Measurements from ENCODE around the gene IGF2BP3. TPM values are rescaled to one million over a fixed set of nuclear protein-coding genes. Genes with fewer than 3 reads are reported as not detected.
A peak's percentile ranks its signal among the peaks of the same experiment; 100 is the strongest.

IGF2BP3 gene
- total and polyA plus RNA-seq, 3 donors from 2014 or later: 17.8 to 36.0 (median 20.1) TPM

DNA sequence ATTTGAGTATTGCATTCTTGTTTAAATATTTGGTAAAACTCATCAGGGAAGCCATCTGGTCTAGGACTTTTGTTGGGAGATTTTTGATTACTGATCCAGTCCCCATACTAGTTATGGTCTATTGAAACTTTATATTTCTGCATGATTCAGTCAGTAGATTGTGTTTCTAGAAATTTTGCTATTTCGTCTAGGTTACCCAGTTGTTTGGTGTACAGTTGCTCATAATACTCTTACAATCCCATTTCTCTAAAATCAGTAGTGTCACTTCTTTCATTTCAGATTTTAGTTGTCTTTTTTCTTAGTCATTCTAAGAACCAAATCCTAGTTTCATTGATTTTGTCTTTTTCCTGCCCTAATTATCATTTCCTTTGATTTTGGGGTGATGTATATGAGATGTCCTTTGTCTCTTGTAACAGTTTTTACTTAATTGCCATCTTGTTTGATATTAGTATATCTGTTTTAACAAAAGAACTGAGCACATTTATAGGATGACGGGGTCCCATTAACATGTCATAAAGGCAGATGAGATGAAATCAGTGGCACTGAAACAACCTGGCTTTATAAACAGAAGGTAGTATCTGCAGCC lies 163.3 kb downstream of the IGF2BP3 start:
- Histone ChIP-seq H3K9me3 (no peaks in the 10 kb centered on the region), H3K4me1 (no peaks in the 10 kb centered on the region), H3K27me3 (no peaks in the 10 kb centered on the region), H3K27ac (no peak overlapping the region), H3K36me3 (ENCODE audit: low read depth, missing control alignments) (no peaks in the 10 kb centered on the region), H3K4me3 (no peak overlapping the region)
- intact Hi-C loops (cut with DNase I; ENCODE audit: low total_unique reads): no loop called here
- WGBS, 2 donors: 90 to 96% methylated on average over 2 of the region's 2 CpGs
- no peak for DNase-seq
- no peak for TF ChIP-seq POLR2A (IDR thresholded peaks at IDR 0.05)
- TF ChIP-seq, protein P1, sequence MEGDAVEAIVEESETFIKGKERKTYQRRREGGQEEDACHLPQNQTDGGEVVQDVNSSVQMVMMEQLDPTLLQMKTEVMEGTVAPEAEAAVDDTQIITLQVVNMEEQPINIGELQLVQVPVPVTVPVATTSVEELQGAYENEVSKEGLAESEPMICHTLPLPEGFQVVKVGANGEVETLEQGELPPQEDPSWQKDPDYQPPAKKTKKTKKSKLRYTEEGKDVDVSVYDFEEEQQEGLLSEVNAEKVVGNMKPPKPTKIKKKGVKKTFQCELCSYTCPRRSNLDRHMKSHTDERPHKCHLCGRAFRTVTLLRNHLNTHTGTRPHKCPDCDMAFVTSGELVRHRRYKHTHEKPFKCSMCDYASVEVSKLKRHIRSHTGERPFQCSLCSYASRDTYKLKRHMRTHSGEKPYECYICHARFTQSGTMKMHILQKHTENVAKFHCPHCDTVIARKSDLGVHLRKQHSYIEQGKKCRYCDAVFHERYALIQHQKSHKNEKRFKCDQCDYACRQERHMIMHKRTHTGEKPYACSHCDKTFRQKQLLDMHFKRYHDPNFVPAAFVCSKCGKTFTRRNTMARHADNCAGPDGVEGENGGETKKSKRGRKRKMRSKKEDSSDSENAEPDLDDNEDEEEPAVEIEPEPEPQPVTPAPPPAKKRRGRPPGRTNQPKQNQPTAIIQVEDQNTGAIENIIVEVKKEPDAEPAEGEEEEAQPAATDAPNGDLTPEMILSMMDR (IDR thresholded peaks at IDR 0.05): no peak

DNA sequence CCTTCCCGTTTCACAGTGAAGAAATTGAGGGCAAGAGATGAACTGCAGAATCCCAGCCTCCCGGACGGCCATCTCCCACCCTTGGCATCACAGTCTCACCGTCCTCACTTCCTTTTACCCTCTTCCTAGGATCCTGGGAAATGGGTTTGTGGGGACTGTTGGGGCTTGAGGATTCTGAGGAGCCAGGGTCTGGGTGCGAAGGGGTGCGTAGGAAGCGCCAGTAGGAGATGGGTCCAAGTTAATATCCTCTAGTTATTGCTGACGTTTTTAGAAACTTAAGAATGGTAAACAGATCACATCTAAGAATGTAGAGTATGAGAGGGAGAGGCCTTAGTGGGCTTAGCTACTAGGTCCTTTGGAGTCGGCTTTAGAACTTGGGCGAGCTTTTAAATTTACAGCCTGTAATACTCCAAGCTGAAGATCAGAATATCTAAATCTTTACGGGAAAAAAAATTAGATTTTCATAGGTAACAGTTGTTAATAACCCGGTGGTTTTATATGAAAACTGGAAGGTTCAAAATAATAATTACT lies 170.5 kb downstream of the IGF2BP3 start:
- no peaks in the 10 kb centered on the region for H3K27me3 ChIP-seq
- no peaks in the 10 kb centered on the region for H3K9me3 ChIP-seq
- no peak for DNase-seq
- WGBS, 2 donors: 4 to 12% methylated on average over 12 of the region's 12 CpGs
- H3K36me3 ChIP-seq (ENCODE audit: low read depth, missing control alignments): no peaks in the 10 kb centered on the region
- H3K4me3 ChIP-seq: peak overlapping the region; percentile 73 to 85
- H3K4me1 ChIP-seq: peaks cover 16% of the 10 kb centered on the region
- intact Hi-C loops (cut with DNase I; ENCODE audit: low total_unique reads): no loop called here
- no peak for TF ChIP-seq POLR2A (IDR thresholded peaks at IDR 0.05)
- TF ChIP-seq, protein P1 (IDR thresholded peaks at IDR 0.05): no peak
- peak overlapping the region; percentile 66 to 70 for H3K27ac ChIP-seq

DNA sequence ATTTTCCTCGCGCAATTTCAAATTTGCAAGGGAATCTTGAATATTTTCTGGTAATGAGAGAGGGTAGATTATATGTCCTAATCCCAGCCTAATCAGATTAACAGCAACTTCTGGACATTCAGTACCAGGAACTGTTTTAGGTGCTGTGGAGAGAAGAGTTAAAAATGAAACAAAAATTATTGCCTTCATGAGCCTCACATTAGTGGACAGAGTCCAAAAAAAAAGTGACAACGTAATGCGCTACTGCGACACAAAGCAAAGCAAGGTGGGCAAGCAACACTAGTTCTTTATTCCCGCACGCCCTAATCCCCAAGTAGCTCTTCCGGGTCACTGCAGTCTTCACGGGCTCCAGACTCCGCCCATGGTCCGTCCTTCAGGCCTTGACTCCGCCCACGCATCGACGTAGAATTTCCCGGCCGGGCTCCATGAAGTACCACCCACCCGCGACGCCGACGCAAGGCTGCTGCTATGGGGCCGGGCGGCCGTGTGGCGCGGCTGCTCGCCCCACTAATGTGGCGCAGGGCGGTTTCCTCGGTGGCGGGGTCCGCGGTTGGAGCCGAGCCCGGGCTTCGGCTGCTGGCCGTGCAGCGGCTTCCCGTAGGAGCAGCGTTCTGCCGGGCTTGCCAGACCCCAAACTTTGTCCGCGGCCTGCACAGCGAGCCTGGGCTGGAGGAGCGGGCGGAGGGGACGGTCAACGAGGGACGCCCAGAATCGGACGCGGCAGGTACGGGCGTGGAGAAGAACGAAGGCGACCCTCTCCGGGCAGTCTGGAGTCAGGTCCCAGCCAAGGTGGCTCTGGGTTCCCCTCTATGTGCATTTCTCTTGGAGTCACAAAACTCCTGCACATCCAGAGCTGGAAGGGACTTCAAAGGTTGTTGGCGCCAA lies 171.2 kb downstream of the IGF2BP3 start, which contains the start of gene MALSU1:
MALSU1 (plus strand) TSS at position 455 of the 885 bp plus-strand sequence; CDS start at position 469, 14 bp downstream.
- WGBS, 2 donors: 1 to 2% methylated on average over 16 to 49 of the region's 59 CpGs
- intact Hi-C loops (cut with DNase I; ENCODE audit: low total_unique reads): no loop called here
- Histone ChIP-seq H3K36me3 (ENCODE audit: low read depth, missing control alignments) (no peaks in the 10 kb centered on the region), H3K4me3 (peak within 1 kb of the TSS; percentile 73 to 85), H3K27me3 (no peaks in the 10 kb centered on the region), H3K27ac (peak within 1 kb of the TSS; percentile 66 to 70), H3K4me1 (peaks cover 16% of the 10 kb centered on the region), H3K9me3 (no peaks in the 10 kb centered on the region)
- peak; percentile 99 for DNase-seq
- peak; percentile 28 for TF ChIP-seq POLR2A (IDR thresholded peaks at IDR 0.05)
- TF ChIP-seq, protein P1 (IDR thresholded peaks at IDR 0.05): peak in 1 of 3 experiments; percentile 17

DNA sequence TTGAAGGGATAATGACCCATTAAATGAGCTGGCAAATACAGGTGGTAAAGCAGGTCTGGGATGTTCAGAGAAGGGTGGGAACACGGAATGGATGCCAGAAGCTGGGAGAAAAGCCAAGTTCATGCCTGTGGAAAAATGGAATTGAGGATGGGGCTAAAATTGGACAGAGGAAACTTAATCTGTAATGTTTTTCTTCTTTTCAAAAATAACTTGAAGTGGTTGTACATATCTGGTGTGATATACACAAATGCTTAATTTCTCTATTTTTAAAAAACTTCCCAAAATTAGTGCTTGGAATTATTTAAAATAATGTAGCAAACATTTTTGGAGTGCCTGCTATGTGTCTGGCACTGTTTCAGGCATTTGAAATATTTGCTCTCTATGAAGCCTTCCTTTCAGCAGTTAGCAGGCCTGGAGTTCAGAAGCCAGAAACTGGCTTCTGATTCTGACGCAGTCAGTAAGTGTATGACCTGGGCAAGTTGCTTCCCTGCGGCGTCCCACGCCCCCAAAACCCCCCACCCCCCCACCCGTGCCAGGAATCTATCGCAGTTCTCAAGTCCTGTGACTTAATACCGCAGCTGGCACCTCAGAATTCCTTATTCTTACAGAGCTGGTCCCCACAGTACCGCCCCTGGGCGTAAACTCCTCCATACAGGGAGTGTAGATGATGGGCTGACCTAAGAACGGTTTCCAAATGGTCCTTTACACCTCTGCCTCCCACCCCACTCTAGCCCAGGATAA lies 172.0 kb downstream of the IGF2BP3 start:
- Histone ChIP-seq H3K4me3 (peak overlapping the region; percentile 73 to 85), H3K27me3 (no peaks in the 10 kb centered on the region), H3K36me3 (ENCODE audit: low read depth, missing control alignments) (no peaks in the 10 kb centered on the region), H3K4me1 (peaks cover 16% of the 10 kb centered on the region), H3K9me3 (no peaks in the 10 kb centered on the region), H3K27ac (peak overlapping the region; percentile 51 to 70)
- TF ChIP-seq POLR2A (IDR thresholded peaks at IDR 0.05): no peak
- TF ChIP-seq, protein P1 (IDR thresholded peaks at IDR 0.05): no peak
- intact Hi-C loops (cut with DNase I; ENCODE audit: low total_unique reads): no loop called here
- no peak for DNase-seq
- 34 to 41% methylated on average over 11 of the region's 11 CpGs for WGBS, 2 donors
